SK-N-SH treated with all-trans-retinoic acid at 6 μM for 48 hours (cell line): Measurements from ENCODE around the gene ACOT9.
A peak's percentile ranks its signal among the peaks of the same experiment; 100 is the strongest.

Experiments
- ATAC-seq: fragments of 200-7000 bp; cut with Tn5 transposase; 3 replicates; pipeline ENCODE4 v1.9.1; 2020; ENCODE audit warnings: mild to moderate bottlenecking, moderate library complexity
- ARNTL ChIP-seq: fragments of 450-650 bp; formaldehyde crosslinking; IDR thresholded peaks from 2 replicates; pipeline ENCODE4 v1.5.0; 2020; ENCODE audit warnings: low read depth, mild to moderate bottlenecking, moderate library complexity, borderline replicate concordance
- BACH2 ChIP-seq: fragments of 250-450 bp; sonication (Bioruptor Pico); IDR thresholded peaks from 2 replicates; pipeline ENCODE4 v1.9.0; 2021; ENCODE audit warnings: mild to moderate bottlenecking, borderline replicate concordance
- CREB5 ChIP-seq: fragments of 250-450 bp; sonication (Bioruptor Pico); IDR thresholded peaks from 2 replicates; pipeline ENCODE4 v1.5.1; 2020; ENCODE audit warnings: low read depth, mild to moderate bottlenecking, moderate library complexity
- CSDC2 ChIP-seq: fragments of 250-450 bp; sonication (Bioruptor Pico); IDR thresholded peaks from 2 replicates; pipeline ENCODE4 v1.5.0; 2020; ENCODE audit warnings: mild to moderate bottlenecking, moderate library complexity
- CSRNP3 ChIP-seq: fragments of 250-450 bp; sonication (Bioruptor Pico); IDR thresholded peaks from 2 replicates; pipeline ENCODE4 v1.5.1; 2021; ENCODE audit warnings: mild to moderate bottlenecking, moderate library complexity
- ESRRG ChIP-seq: fragments of 250-450 bp; sonication (Bioruptor Pico); IDR thresholded peaks from 2 replicates; pipeline ENCODE4 v1.6.1; 2021; ENCODE audit warnings: mild to moderate bottlenecking
- GLIS3 ChIP-seq: fragments of 250-450 bp; sonication (Bioruptor Pico); IDR thresholded peaks from 2 replicates; pipeline ENCODE4 v1.5.0; 2020; ENCODE audit warnings: mild to moderate bottlenecking, moderate library complexity
- ISL1 ChIP-seq: fragments of 250-450 bp; sonication (Bioruptor Pico); IDR thresholded peaks from 2 replicates; pipeline ENCODE4 v2.1.2; 2022; ENCODE audit warnings: mild to moderate bottlenecking, moderate library complexity
- OSR1 ChIP-seq: fragments of 250-450 bp; sonication (Bioruptor Pico); IDR thresholded peaks from 2 replicates; pipeline ENCODE4 v1.8.0; 2022; ENCODE audit warnings: moderate library complexity, mild to moderate bottlenecking, inconsistent platforms
- PATZ1 ChIP-seq: fragments of 250-450 bp; sonication (Bioruptor Pico); IDR thresholded peaks from 2 replicates; pipeline ENCODE4 v1.8.0; 2020; ENCODE audit warnings: mild to moderate bottlenecking, moderate library complexity, borderline replicate concordance
- POU6F1 ChIP-seq: fragments of 250-450 bp; sonication (Bioruptor Pico); IDR thresholded peaks from 2 replicates; pipeline ENCODE4 v1.8.0; 2021; ENCODE audit warnings: low read depth, mild to moderate bottlenecking, moderate library complexity, borderline replicate concordance
- PPARA ChIP-seq: fragments of 250-450 bp; sonication (Bioruptor Pico); IDR thresholded peaks from 2 replicates; pipeline ENCODE4 v1.5.0; 2020; ENCODE audit warnings: mild to moderate bottlenecking, borderline replicate concordance
- RARB ChIP-seq: fragments of 250-450 bp; sonication (Bioruptor Pico); IDR thresholded peaks from 2 replicates; pipeline ENCODE4 v1.8.0; 2021; ENCODE audit warnings: mild to moderate bottlenecking, moderate library complexity
- SNAI2 ChIP-seq: fragments of 250-450 bp; sonication (Bioruptor Pico); IDR thresholded peaks from 2 replicates; pipeline ENCODE4 v1.5.0; 2020; ENCODE audit warnings: mild to moderate bottlenecking, moderate library complexity
- TOX ChIP-seq: fragments of 250-450 bp; sonication (Bioruptor Pico); IDR thresholded peaks from 2 replicates; pipeline ENCODE4 v1.8.0; 2021; ENCODE audit warnings: mild to moderate bottlenecking, moderate library complexity, borderline replicate concordance
- TSHZ2 ChIP-seq: fragments of 250-450 bp; sonication (Bioruptor Pico); IDR thresholded peaks from 2 replicates; pipeline ENCODE4 v1.5.0; 2020; ENCODE audit warnings: mild to moderate bottlenecking, moderate library complexity
- ZC3H10 ChIP-seq: fragments of 250-450 bp; sonication (Bioruptor Pico); IDR thresholded peaks from 2 replicates; pipeline ENCODE4 v1.5.1; 2021; ENCODE audit warnings: mild to moderate bottlenecking, moderate library complexity
- ZFP3 ChIP-seq: fragments of 250-450 bp; sonication (Bioruptor Pico); IDR thresholded peaks from 2 replicates; pipeline ENCODE4 v1.5.0; 2020; ENCODE audit warnings: mild to moderate bottlenecking, moderate library complexity
- ZFP30 ChIP-seq: fragments of 450-650 bp; formaldehyde crosslinking; IDR thresholded peaks from 2 replicates; pipeline ENCODE4 v1.5.0; 2022; ENCODE audit warnings: mild to moderate bottlenecking, moderate library complexity
- ZNF565 ChIP-seq: fragments of 450-650 bp; formaldehyde crosslinking; conservative IDR thresholded peaks from 2 replicates; pipeline ENCODE4 v1.5.0; 2020; ENCODE audit warnings: low read depth, mild to moderate bottlenecking, moderate library complexity
- ZNF8 ChIP-seq: fragments of 450-650 bp; formaldehyde crosslinking; IDR thresholded peaks from 2 replicates; pipeline ENCODE4 v1.5.0; 2020; ENCODE audit warnings: mild to moderate bottlenecking, moderate library complexity

Gene ACOT9

GRCh38 chrX:23770142-23770541 is 27.1 kb upstream of the ACOT9 start:
- no peak for ATAC-seq
- TF ChIP-seq SNAI2 (CRISPR knock-in tag) (no peak), CSDC2 (CRISPR knock-in tag) (no peak)

- TF ChIP-seq PATZ1 (CRISPR knock-in tag) (no peak), CSDC2 (CRISPR knock-in tag) (no peak), TOX (CRISPR knock-in tag) (no peak), ZFP30 (CRISPR knock-in tag) (no peak), ZC3H10 (CRISPR knock-in tag) (no peak)
- TF ChIP-seq, all 23 proteins: peak for 0
- ATAC-seq, result peak; percentile 84
These were observed 23.8 kb upstream of the ACOT9 start for GRCh38 chrX:23766650-23767551.

GRCh38 chrX:23765868-23766267 is 22.8 kb upstream of the ACOT9 start:
- ATAC-seq, result peak; percentile 14; the same call in 2 of the 3 replicates
- TF ChIP-seq POU6F1 (no peak), CSRNP3 (CRISPR knock-in tag) (no peak), ZC3H10 (CRISPR knock-in tag) (no peak), ZNF8 (CRISPR knock-in tag) (no peak), ZFP3 (CRISPR knock-in tag) (no peak), BACH2 (CRISPR knock-in tag) (no peak), PPARA (CRISPR knock-in tag) (no peak), OSR1 (CRISPR knock-in tag) (no peak), CREB5 (CRISPR knock-in tag) (no peak), ZNF565 (CRISPR knock-in tag) (no peak)

- peak; percentile 38 for ATAC-seq
- TF ChIP-seq SNAI2 (CRISPR knock-in tag) (no peak), ISL1 (CRISPR knock-in tag) (no peak), ESRRG (no peak), CSRNP3 (CRISPR knock-in tag) (no peak), PPARA (CRISPR knock-in tag) (no peak), ARNTL (no peak), GLIS3 (no peak), TSHZ2 (CRISPR knock-in tag) (no peak), RARB (CRISPR knock-in tag) (no peak), CREB5 (CRISPR knock-in tag) (no peak)
These were observed 22.4 kb upstream of the ACOT9 start for GRCh38 chrX:23765449-23765848.
